ENCODE measurements around the gene ARID1B.

Gene ARID1B

DNA sequence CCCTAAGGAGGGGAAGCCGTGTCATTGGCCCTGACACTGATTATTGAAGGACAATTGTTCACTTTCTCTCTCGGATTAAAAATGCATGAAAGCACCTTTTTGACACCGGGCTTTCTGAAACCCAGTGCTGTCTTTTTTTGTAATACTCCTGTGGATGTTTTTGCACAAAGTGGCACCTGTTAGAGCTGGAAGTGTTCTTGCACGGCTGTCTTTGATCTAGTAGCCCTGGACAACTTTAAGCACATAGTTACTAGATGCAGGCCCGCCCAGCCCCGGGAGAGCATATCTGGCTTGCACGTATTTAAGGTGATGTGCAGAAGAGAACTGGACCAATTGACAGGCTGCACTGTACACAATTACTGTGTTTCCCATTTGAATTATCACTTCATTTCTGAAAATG is 72.6 kb downstream of the ARID1B start:
- no peak overlapping the region for H3K27ac ChIP-seq (ENCODE audit: insufficient read depth, low read depth, low read length, poor library complexity, severe bottlenecking)
- peaks cover 16% of the 10 kb centered on the region for H3K4me1 ChIP-seq (ENCODE audit: control insufficient read depth, insufficient read depth, low read length)
- no peaks in the 10 kb centered on the region for H3K9me3 ChIP-seq (ENCODE audit: control insufficient read depth, low read length)
- no peak overlapping the region for H3K4me3 ChIP-seq (ENCODE audit: insufficient read depth, low read depth, low read length)
- H3K27me3 ChIP-seq (ENCODE audit: control insufficient read depth, insufficient read depth, low read length, poor library complexity, severe bottlenecking), result no peaks in the 10 kb centered on the region
- WGBS, 2 experiments, result 86 to 87% methylated on average over 7 of the region's 7 CpGs
- H3K36me3 ChIP-seq (ENCODE audit: control insufficient read depth, insufficient read depth, low read length), result no peaks in the 10 kb centered on the region

DNA sequence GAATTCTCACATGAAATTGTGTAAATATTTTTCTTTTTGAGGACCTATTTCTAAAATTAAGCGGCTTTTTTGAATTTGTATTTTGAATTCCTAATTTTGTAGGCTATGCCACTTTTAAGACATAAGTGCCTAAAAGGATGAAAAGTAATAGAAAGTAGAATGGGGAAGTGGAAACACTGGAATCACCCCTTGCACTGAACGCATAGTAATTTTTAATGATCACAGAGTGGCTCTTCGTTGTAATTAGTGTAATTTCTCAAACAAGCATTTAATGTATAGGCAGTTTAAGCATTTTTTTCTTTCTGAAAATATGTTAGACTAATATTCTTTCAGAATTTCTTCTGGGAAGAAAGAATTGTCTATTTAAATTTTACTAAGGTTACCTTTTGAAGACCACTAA is 73.2 kb downstream of the ARID1B start:
- Histone ChIP-seq H3K27me3 (ENCODE audit: control insufficient read depth, insufficient read depth, low read length, poor library complexity, severe bottlenecking) (no peaks in the 10 kb centered on the region), H3K27ac (ENCODE audit: insufficient read depth, low read depth, low read length, poor library complexity, severe bottlenecking) (no peak overlapping the region), H3K4me1 (ENCODE audit: control insufficient read depth, insufficient read depth, low read length) (peaks cover 12% of the 10 kb centered on the region), H3K9me3 (ENCODE audit: control insufficient read depth, low read length) (no peaks in the 10 kb centered on the region), H3K36me3 (ENCODE audit: control insufficient read depth, insufficient read depth, low read length) (no peaks in the 10 kb centered on the region), H3K4me3 (ENCODE audit: insufficient read depth, low read depth, low read length) (no peak overlapping the region)
- WGBS, 2 experiments, result 95 to 98% methylated on average over 2 to 3 of the region's 3 CpGs

DNA sequence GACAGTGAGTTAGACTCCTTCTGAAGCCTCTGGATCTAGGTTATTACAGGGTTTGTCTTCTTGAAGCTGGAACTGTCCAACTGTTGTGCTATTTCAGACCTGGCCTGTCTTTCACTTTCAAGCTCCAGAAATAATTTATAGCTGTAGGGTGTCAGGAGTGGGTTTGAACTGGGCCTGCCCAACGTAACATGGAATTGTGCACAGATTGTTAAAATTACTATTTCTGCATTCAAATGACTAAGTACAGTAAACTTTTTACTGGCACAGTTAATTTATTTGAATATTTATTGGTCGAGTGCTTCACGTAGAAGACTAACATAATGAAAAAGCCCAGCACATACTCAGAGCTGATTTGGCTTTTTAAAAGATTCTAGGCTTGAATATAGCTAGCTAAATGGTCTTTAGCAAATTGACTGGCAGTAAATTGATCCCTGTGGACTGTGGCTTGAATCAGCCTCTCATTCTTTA is 74.3 kb downstream of the ARID1B start:
- 87 to 93% methylated on average over 2 to 3 of the region's 3 CpGs for WGBS, 2 experiments
- Histone ChIP-seq H3K36me3 (ENCODE audit: control insufficient read depth, insufficient read depth, low read length) (no peaks in the 10 kb centered on the region), H3K9me3 (ENCODE audit: control insufficient read depth, low read length) (no peaks in the 10 kb centered on the region), H3K4me1 (ENCODE audit: control insufficient read depth, insufficient read depth, low read length) (peaks cover 12% of the 10 kb centered on the region), H3K4me3 (ENCODE audit: insufficient read depth, low read depth, low read length) (no peak overlapping the region), H3K27me3 (ENCODE audit: control insufficient read depth, insufficient read depth, low read length, poor library complexity, severe bottlenecking) (no peaks in the 10 kb centered on the region), H3K27ac (ENCODE audit: insufficient read depth, low read depth, low read length, poor library complexity, severe bottlenecking) (no peak overlapping the region)

DNA sequence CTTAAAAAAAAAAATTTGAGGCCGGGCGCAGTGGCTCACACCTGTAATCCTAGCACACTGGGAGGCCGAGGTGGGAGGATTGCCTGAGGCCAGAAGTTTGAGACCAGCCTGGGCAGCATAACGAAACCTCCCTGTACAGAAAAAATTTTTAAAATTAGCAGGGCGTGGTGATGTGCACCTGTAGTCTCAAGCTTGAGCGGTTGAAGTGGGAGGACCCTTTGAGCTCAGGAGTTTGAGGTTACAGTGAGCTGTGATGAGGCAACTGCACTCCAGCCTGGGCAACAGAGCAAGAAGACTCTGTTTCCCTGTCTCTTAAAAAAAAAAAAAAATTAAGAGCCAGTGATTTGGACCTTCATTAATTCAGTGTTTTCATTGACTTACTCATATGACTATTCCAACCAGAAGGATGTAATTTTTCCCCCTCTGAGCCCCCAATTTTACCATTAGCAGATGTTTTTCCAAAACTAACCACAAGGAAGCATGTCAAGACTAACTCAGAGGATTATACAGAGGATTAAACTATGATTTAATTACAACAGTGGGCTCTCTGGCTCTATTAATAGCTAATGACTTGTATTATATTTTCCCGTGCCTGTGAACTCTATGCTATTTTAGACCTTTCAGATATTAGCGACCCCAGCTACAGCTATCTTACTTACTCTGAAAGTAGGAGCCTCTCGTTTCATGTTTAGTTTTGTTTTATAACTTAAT is 75.1 kb downstream of the ARID1B start:
- H3K9me3 ChIP-seq (ENCODE audit: control insufficient read depth, low read length), result no peaks in the 10 kb centered on the region
- H3K4me3 ChIP-seq (ENCODE audit: insufficient read depth, low read depth, low read length), result no peak overlapping the region
- peaks cover 9% of the 10 kb centered on the region for H3K4me1 ChIP-seq (ENCODE audit: control insufficient read depth, insufficient read depth, low read length)
- no peaks in the 10 kb centered on the region for H3K36me3 ChIP-seq (ENCODE audit: control insufficient read depth, insufficient read depth, low read length)
- no peaks in the 10 kb centered on the region for H3K27me3 ChIP-seq (ENCODE audit: control insufficient read depth, insufficient read depth, low read length, poor library complexity, severe bottlenecking)
- 65 to 66% methylated on average over 8 to 9 of the region's 9 CpGs for WGBS, 2 experiments
- H3K27ac ChIP-seq (ENCODE audit: insufficient read depth, low read depth, low read length, poor library complexity, severe bottlenecking), result peak overlapping the region; percentile 60

- peaks cover 9% of the 10 kb centered on the region for H3K4me1 ChIP-seq (ENCODE audit: control insufficient read depth, insufficient read depth, low read length)
- H3K27me3 ChIP-seq (ENCODE audit: control insufficient read depth, insufficient read depth, low read length, poor library complexity, severe bottlenecking), result no peaks in the 10 kb centered on the region
- no peaks in the 10 kb centered on the region for H3K36me3 ChIP-seq (ENCODE audit: control insufficient read depth, insufficient read depth, low read length)
- no peak overlapping the region for H3K4me3 ChIP-seq (ENCODE audit: insufficient read depth, low read depth, low read length)
- H3K9me3 ChIP-seq (ENCODE audit: control insufficient read depth, low read length), result no peaks in the 10 kb centered on the region
- H3K27ac ChIP-seq (ENCODE audit: insufficient read depth, low read depth, low read length, poor library complexity, severe bottlenecking), result peak overlapping the region; percentile 60
- WGBS, 2 experiments, result 6 to 12% methylated on average over 1 of the region's 1 CpG
Measured at GRCh38 chr6:156852858-156853216, 75.7 kb downstream of the ARID1B start.

DNA sequence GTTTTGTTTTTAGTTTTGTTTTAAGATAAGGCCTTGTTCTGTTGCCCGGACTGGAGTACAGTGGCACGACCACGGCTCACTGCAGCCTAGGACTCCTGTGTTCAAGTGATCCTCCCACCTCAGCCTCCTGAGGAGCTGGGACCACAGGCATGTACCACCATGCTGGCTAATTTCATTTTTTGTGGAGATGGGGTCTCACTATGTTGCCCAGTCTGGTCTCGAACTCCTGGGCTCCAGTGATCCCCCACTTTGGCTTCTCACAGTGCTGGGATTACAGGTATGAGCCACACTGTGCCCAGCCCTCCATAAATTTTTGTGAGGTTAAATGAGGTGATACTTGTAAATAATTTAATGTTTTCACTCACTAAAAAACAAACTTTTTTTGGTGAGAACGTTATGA is 76.6 kb downstream of the ARID1B start:
- Histone ChIP-seq H3K27me3 (ENCODE audit: control insufficient read depth, insufficient read depth, low read length, poor library complexity, severe bottlenecking) (no peaks in the 10 kb centered on the region), H3K36me3 (ENCODE audit: control insufficient read depth, insufficient read depth, low read length) (no peaks in the 10 kb centered on the region), H3K27ac (ENCODE audit: insufficient read depth, low read depth, low read length, poor library complexity, severe bottlenecking) (no peak overlapping the region), H3K4me3 (ENCODE audit: insufficient read depth, low read depth, low read length) (no peak overlapping the region), H3K9me3 (ENCODE audit: control insufficient read depth, low read length) (no peaks in the 10 kb centered on the region), H3K4me1 (ENCODE audit: control insufficient read depth, insufficient read depth, low read length) (peaks cover 9% of the 10 kb centered on the region)
- WGBS, 2 experiments, result 93 to 97% methylated on average over 5 of the region's 5 CpGs

- Histone ChIP-seq H3K27me3 (ENCODE audit: control insufficient read depth, insufficient read depth, low read length, poor library complexity, severe bottlenecking) (no peaks in the 10 kb centered on the region), H3K9me3 (ENCODE audit: control insufficient read depth, low read length) (no peaks in the 10 kb centered on the region), H3K4me3 (ENCODE audit: insufficient read depth, low read depth, low read length) (no peak overlapping the region), H3K4me1 (ENCODE audit: control insufficient read depth, insufficient read depth, low read length) (peaks cover 4% of the 10 kb centered on the region), H3K36me3 (ENCODE audit: control insufficient read depth, insufficient read depth, low read length) (no peaks in the 10 kb centered on the region), H3K27ac (ENCODE audit: insufficient read depth, low read depth, low read length, poor library complexity, severe bottlenecking) (no peak overlapping the region)
- 88 to 94% methylated on average over 8 to 10 of the region's 10 CpGs for WGBS, 2 experiments
Measured at GRCh38 chr6:156854466-156855161, 77.4 kb downstream of the ARID1B start.

GRCh38 chr6:156857573-156857972 is 80.4 kb downstream of the ARID1B start:
- no peak overlapping the region for H3K27ac ChIP-seq (ENCODE audit: insufficient read depth, low read depth, low read length, poor library complexity, severe bottlenecking)
- H3K36me3 ChIP-seq (ENCODE audit: control insufficient read depth, insufficient read depth, low read length), result no peaks in the 10 kb centered on the region
- H3K4me3 ChIP-seq (ENCODE audit: insufficient read depth, low read depth, low read length), result no peak overlapping the region
- H3K27me3 ChIP-seq (ENCODE audit: control insufficient read depth, insufficient read depth, low read length, poor library complexity, severe bottlenecking), result no peaks in the 10 kb centered on the region
- WGBS, 2 experiments, result 91 to 100% methylated on average over 2 of the region's 2 CpGs
- no peaks in the 10 kb centered on the region for H3K9me3 ChIP-seq (ENCODE audit: control insufficient read depth, low read length)
- H3K4me1 ChIP-seq (ENCODE audit: control insufficient read depth, insufficient read depth, low read length), result no peaks in the 10 kb centered on the region

- no peaks in the 10 kb centered on the region for H3K9me3 ChIP-seq (ENCODE audit: control insufficient read depth, low read length)
- no peaks in the 10 kb centered on the region for H3K27me3 ChIP-seq (ENCODE audit: control insufficient read depth, insufficient read depth, low read length, poor library complexity, severe bottlenecking)
- 88 to 100% methylated on average over 1 of the region's 1 CpG for WGBS, 2 experiments
- H3K4me3 ChIP-seq (ENCODE audit: insufficient read depth, low read depth, low read length), result no peak overlapping the region
- no peaks in the 10 kb centered on the region for H3K36me3 ChIP-seq (ENCODE audit: control insufficient read depth, insufficient read depth, low read length)
- H3K4me1 ChIP-seq (ENCODE audit: control insufficient read depth, insufficient read depth, low read length), result no peaks in the 10 kb centered on the region
- H3K27ac ChIP-seq (ENCODE audit: insufficient read depth, low read depth, low read length, poor library complexity, severe bottlenecking), result no peak overlapping the region
Measured at GRCh38 chr6:156859686-156860085, 82.5 kb downstream of the ARID1B start.

DNA sequence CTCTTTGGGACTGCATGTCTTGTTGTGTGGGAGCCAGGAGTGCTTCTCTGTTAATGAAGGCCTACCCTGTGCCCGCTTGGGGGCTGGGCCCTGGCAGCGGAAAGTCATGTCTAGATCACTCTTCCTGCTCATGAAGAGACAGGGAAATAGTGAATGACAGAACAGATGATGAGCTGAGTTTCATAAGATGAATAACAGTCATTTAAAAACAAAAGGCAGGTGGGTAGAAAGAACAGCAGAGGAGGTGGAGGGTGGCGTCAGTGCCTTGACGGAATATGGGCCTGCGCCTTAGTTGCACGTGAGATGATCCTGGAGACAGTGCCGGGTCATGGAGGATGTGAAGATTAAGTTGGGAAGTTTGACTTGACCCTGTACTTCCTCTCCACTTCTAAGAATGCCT is 85.5 kb downstream of the ARID1B start:
- H3K27me3 ChIP-seq (ENCODE audit: control insufficient read depth, insufficient read depth, low read length, poor library complexity, severe bottlenecking), result no peaks in the 10 kb centered on the region
- H3K36me3 ChIP-seq (ENCODE audit: control insufficient read depth, insufficient read depth, low read length), result no peaks in the 10 kb centered on the region
- H3K4me3 ChIP-seq (ENCODE audit: insufficient read depth, low read depth, low read length), result no peak overlapping the region
- WGBS, 2 experiments, result 93 to 98% methylated on average over 7 of the region's 7 CpGs
- no peaks in the 10 kb centered on the region for H3K4me1 ChIP-seq (ENCODE audit: control insufficient read depth, insufficient read depth, low read length)
- H3K9me3 ChIP-seq (ENCODE audit: control insufficient read depth, low read length), result no peaks in the 10 kb centered on the region
- no peak overlapping the region for H3K27ac ChIP-seq (ENCODE audit: insufficient read depth, low read depth, low read length, poor library complexity, severe bottlenecking)

Data from ectodermal cell (in vitro differentiated cells).